ENCODE data around the gene MCM9. TPM values are rescaled to one million over a fixed set of nuclear protein-coding genes. Genes with fewer than 3 reads are reported as not detected.

The MCM9 gene
- total and polyA plus RNA-seq, 2 of the 13 experiments (the other 11 are each of a cell fraction or from before 2014, with no cell fraction given): 3.8 to 17.2 TPM

- Histone ChIP-seq H3K4me2 (ENCODE audit: low read depth, low read length) (no peak overlapping the region), H3K27me3 (ENCODE audit: control insufficient read depth in 1 of 2, insufficient read depth in 2 of 2, low read length in 2 of 2) (no peaks in the 10 kb centered on the region), H3K36me3 (replicated peaks in 1 of 2; ENCODE audit: control insufficient read depth in 1 of 2, insufficient read depth in 2 of 2, low read length in 2 of 2) (peaks cover 27 to 65% of the 10 kb centered on the region in 2 experiments), H3K9me3 (ENCODE audit: low read length) (no peaks in the 10 kb centered on the region), H3K4me3 (replicated peaks in 1 of 3; ENCODE audit: insufficient read depth in 1 of 3, low read depth in 2 of 3, low read length in 3 of 3) (no peak overlapping the region), H3K4me1 (ENCODE audit: insufficient read depth, low read length) (peaks cover 3% of the 10 kb centered on the region), H3K27ac (ENCODE audit: extremely low read length, insufficient read depth, low read length) (no peak overlapping the region), H4K20me1 (ENCODE audit: insufficient read depth, low read length) (no peaks in the 10 kb centered on the region), H3K79me2 (ENCODE audit: insufficient read depth, low read length) (no peaks in the 10 kb centered on the region), H2AFZ (ENCODE audit: low read length) (no peak overlapping the region), H3K9ac (ENCODE audit: insufficient read depth, low read depth, low read length) (no peak overlapping the region)
- ATAC-seq (no peak), DNase-seq (ENCODE audit: low spot score) (no peak), FAIRE-seq (no peak)
- TF ChIP-seq, protein P1, sequence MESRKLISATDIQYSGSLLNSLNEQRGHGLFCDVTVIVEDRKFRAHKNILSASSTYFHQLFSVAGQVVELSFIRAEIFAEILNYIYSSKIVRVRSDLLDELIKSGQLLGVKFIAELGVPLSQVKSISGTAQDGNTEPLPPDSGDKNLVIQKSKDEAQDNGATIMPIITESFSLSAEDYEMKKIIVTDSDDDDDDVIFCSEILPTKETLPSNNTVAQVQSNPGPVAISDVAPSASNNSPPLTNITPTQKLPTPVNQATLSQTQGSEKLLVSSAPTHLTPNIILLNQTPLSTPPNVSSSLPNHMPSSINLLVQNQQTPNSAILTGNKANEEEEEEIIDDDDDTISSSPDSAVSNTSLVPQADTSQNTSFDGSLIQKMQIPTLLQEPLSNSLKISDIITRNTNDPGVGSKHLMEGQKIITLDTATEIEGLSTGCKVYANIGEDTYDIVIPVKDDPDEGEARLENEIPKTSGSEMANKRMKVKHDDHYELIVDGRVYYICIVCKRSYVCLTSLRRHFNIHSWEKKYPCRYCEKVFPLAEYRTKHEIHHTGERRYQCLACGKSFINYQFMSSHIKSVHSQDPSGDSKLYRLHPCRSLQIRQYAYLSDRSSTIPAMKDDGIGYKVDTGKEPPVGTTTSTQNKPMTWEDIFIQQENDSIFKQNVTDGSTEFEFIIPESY (CRISPR knock-in tag; IDR thresholded peaks at IDR 0.05): no peak
- TF ChIP-seq ZNF17 (CRISPR knock-in tag; IDR thresholded peaks at IDR 0.05) (no peak), IKZF4 (CRISPR knock-in tag; IDR thresholded peaks at IDR 0.05; ENCODE audit: borderline replicate concordance, low read depth, not compliant biosample characterization) (no peak), ATF7 (IDR thresholded peaks at IDR 0.05) (peak; percentile 80), ATF7 (CRISPR knock-in tag; IDR thresholded peaks at IDR 0.05) (no peak)
- in situ Hi-C loops (cut with HindIII; ENCODE audit: extremely low pct_ligation_motif_present, low pct_unique_long_range_greater_than_20kb): no loop called here
- ChIA-PET CTCF (ENCODE audit: low intra/inter-chr PET ratio, low total read pairs) (no interaction called here), POLR2A (no interaction called here)
- intact Hi-C loops (cut with micrococcal nuclease; ENCODE audit: unreplicated experiment): no loop called here
- BruUV-seq (replicated peaks): no TSS peak
- 96% methylated on average over 5 of the region's 5 CpGs for WGBS (ENCODE audit: low lambda C conversion rate)
Observed at GRCh38 chr6:118917546-118918328, 17.2 kb downstream of the MCM9 start.

- ChIA-PET CTCF (ENCODE audit: low intra/inter-chr PET ratio, low total read pairs) (no interaction called here), POLR2A (no interaction called here)
- Histone ChIP-seq H2AFZ (ENCODE audit: low read length) (no peak overlapping the region), H3K27ac (ENCODE audit: extremely low read length, insufficient read depth, low read length) (no peak overlapping the region), H3K4me3 (replicated peaks in 1 of 3; ENCODE audit: insufficient read depth in 1 of 3, low read depth in 2 of 3, low read length in 3 of 3) (no peak overlapping the region), H3K4me1 (ENCODE audit: insufficient read depth, low read length) (no peaks in the 10 kb centered on the region), H3K79me2 (ENCODE audit: insufficient read depth, low read length) (no peaks in the 10 kb centered on the region), H3K27me3 (ENCODE audit: control insufficient read depth in 1 of 2, insufficient read depth in 2 of 2, low read length in 2 of 2) (no peaks in the 10 kb centered on the region), H4K20me1 (ENCODE audit: insufficient read depth, low read length) (no peaks in the 10 kb centered on the region; the same call in 1 of the 2 replicates), H3K4me2 (ENCODE audit: low read depth, low read length) (no peak overlapping the region), H3K9me3 (ENCODE audit: low read length) (no peaks in the 10 kb centered on the region), H3K36me3 (replicated peaks in 1 of 2; ENCODE audit: control insufficient read depth in 1 of 2, insufficient read depth in 2 of 2, low read length in 2 of 2) (peaks cover 30 to 69% of the 10 kb centered on the region in 2 experiments), H3K9ac (ENCODE audit: insufficient read depth, low read depth, low read length) (no peak overlapping the region)
- DNase-seq (ENCODE audit: low spot score): no peak
- no peak for FAIRE-seq
- in situ Hi-C loops (cut with HindIII; ENCODE audit: extremely low pct_ligation_motif_present, low pct_unique_long_range_greater_than_20kb): no loop called here
- no peak for ATAC-seq
- intact Hi-C loops (cut with micrococcal nuclease; ENCODE audit: unreplicated experiment): no loop called here
- no TSS peak for BruUV-seq (replicated peaks)
- TF ChIP-seq SALL1 (CRISPR knock-in tag; IDR thresholded peaks at IDR 0.05): no peak
- no peak for TF ChIP-seq ZNF251 (CRISPR knock-in tag; IDR thresholded peaks at IDR 0.05)
- TF ChIP-seq, protein P2, sequence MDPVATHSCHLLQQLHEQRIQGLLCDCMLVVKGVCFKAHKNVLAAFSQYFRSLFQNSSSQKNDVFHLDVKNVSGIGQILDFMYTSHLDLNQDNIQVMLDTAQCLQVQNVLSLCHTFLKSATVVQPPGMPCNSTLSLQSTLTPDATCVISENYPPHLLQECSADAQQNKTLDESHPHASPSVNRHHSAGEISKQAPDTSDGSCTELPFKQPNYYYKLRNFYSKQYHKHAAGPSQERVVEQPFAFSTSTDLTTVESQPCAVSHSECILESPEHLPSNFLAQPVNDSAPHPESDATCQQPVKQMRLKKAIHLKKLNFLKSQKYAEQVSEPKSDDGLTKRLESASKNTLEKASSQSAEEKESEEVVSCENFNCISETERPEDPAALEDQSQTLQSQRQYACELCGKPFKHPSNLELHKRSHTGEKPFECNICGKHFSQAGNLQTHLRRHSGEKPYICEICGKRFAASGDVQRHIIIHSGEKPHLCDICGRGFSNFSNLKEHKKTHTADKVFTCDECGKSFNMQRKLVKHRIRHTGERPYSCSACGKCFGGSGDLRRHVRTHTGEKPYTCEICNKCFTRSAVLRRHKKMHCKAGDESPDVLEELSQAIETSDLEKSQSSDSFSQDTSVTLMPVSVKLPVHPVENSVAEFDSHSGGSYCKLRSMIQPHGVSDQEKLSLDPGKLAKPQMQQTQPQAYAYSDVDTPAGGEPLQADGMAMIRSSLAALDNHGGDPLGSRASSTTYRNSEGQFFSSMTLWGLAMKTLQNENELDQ (CRISPR knock-in tag; IDR thresholded peaks at IDR 0.05; ENCODE audit: borderline replicate concordance): no peak
- TF ChIP-seq ZZZ3 (CRISPR knock-in tag; IDR thresholded peaks at IDR 0.05; ENCODE audit: borderline replicate concordance): no peak
- no peak for TF ChIP-seq CSRNP2 (CRISPR knock-in tag; conservative IDR thresholded peaks at IDR 0.05; ENCODE audit: low read depth)
Observed at GRCh38 chr6:118914598-118914997, 20.4 kb downstream of the MCM9 start.
